ENCODE results near the gene IL10RA.

IL10RA gene

DNA sequence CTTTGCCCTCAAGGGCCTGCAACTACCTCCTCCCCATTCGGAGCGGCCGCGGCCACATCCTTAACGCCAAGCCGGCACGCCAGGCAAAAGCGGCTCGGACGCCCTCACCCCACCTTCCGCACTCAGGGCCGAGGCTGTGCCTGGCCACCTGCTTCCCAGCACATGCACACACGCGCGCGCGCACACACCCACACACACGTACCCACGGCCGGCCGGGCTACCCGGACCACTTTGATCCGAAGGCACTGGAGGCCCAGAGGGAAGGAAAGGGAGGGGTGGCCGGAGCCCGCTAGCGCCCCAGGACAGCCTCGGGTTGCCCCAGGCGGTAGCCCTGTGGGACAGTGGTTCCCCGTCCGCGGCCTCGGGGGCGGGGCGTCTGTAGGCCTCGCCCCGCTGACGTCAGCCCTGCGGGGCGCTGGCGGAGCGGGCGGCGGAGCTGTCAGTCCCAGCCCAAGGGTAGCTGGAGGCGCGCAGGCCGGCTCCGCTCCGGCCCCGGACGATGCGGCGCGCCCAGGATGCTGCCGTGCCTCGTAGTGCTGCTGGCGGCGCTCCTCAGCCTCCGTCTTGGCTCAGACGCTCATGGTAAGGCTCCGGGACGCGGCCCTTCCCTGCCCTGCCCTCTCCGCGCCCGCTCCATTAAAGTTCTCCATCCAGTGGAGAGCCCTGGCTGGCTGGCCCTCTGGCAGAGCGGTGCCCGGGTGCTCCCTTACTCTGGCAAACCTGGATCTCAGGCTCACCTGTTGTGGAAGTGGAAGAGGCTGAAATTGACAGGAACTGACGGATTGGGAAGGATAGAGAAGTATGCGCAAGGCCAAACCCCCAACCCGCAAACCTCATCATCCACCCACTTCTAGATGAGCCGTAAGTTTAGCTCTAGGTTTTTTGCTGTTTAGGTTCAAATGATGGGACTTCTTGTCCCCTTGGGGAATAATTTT, at the start of gene IL10RA:
IL10RA (plus strand) TSS at position 442 of the 935 bp plus-strand sequence; CDS start at position 516, 74 bp downstream.
- Histone ChIP-seq H3K4me1 (ENCODE audit: control insufficient read depth in 1 of 2, insufficient read depth in 2 of 2, low read length in 2 of 2) (peaks cover 0 to 18% of the 10 kb centered on the region in 2 donors), H3K9me3 (ENCODE audit: control insufficient read depth in 1 of 2, low read length in 2 of 2) (no peaks in the 10 kb centered on the region), H3K27me3 (ENCODE audit: control insufficient read depth in 1 of 2, insufficient read depth in 2 of 2, low read length in 2 of 2) (peaks cover 5 to 9% of the 10 kb centered on the region in 2 donors), H3K9ac (ENCODE audit: low read depth in 1 of 2, low read length in 2 of 2) (peak within 1 kb of the TSS; percentile 73 to 81), H3K4me3 (ENCODE audit: low read depth in 1 of 2, low read length in 2 of 2) (peak within 1 kb of the TSS; percentile 74 to 79), H3K27ac (ENCODE audit: low read depth, low read length) (peak within 1 kb of the TSS; percentile 75), H3K36me3 (ENCODE audit: control insufficient read depth in 1 of 2, insufficient read depth in 2 of 2, low read length in 2 of 2) (peaks cover 0 to 3% of the 10 kb centered on the region in 2 donors)

- H3K27ac ChIP-seq (ENCODE audit: low read depth, low read length) = no peak overlapping the region
- H3K36me3 ChIP-seq (ENCODE audit: control insufficient read depth in 1 of 2, insufficient read depth in 2 of 2, low read length in 2 of 2) = no peaks in the 10 kb centered on the region
- no peaks in the 10 kb centered on the region for H3K27me3 ChIP-seq (ENCODE audit: control insufficient read depth in 1 of 2, insufficient read depth in 2 of 2, low read length in 2 of 2)
- H3K9ac ChIP-seq (ENCODE audit: low read depth in 1 of 2, low read length in 2 of 2) = no peak overlapping the region
- no peaks in the 10 kb centered on the region for H3K9me3 ChIP-seq (ENCODE audit: control insufficient read depth in 1 of 2, low read length in 2 of 2)
- peaks cover 0 to 3% of the 10 kb centered on the region in 2 donors for H3K4me1 ChIP-seq (ENCODE audit: control insufficient read depth in 1 of 2, insufficient read depth in 2 of 2, low read length in 2 of 2)
- no peak overlapping the region for H3K4me3 ChIP-seq (ENCODE audit: low read depth in 1 of 2, low read length in 2 of 2)
These were observed 49.2 kb upstream of the IL10RA start for GRCh38 chr11:117936973-117937372.

GRCh38 chr11:117940736-117941135, 45.5 kb upstream of the IL10RA start:
- Histone ChIP-seq H3K9ac (ENCODE audit: low read depth in 1 of 2, low read length in 2 of 2) (no peak overlapping the region), H3K4me3 (ENCODE audit: low read depth in 1 of 2, low read length in 2 of 2) (no peak overlapping the region), H3K27me3 (ENCODE audit: control insufficient read depth in 1 of 2, insufficient read depth in 2 of 2, low read length in 2 of 2) (no peaks in the 10 kb centered on the region), H3K9me3 (ENCODE audit: control insufficient read depth in 1 of 2, low read length in 2 of 2) (no peaks in the 10 kb centered on the region), H3K4me1 (ENCODE audit: control insufficient read depth in 1 of 2, insufficient read depth in 2 of 2, low read length in 2 of 2) (peaks cover 0 to 3% of the 10 kb centered on the region in 2 donors), H3K27ac (ENCODE audit: low read depth, low read length) (no peak overlapping the region), H3K36me3 (ENCODE audit: control insufficient read depth in 1 of 2, insufficient read depth in 2 of 2, low read length in 2 of 2) (no peaks in the 10 kb centered on the region)

- Histone ChIP-seq H3K27me3 (ENCODE audit: control insufficient read depth in 1 of 2, insufficient read depth in 2 of 2, low read length in 2 of 2) (no peaks in the 10 kb centered on the region), H3K4me3 (ENCODE audit: low read depth in 1 of 2, low read length in 2 of 2) (no peak overlapping the region), H3K36me3 (ENCODE audit: control insufficient read depth in 1 of 2, insufficient read depth in 2 of 2, low read length in 2 of 2) (no peaks in the 10 kb centered on the region), H3K27ac (ENCODE audit: low read depth, low read length) (no peak overlapping the region), H3K9ac (ENCODE audit: low read depth in 1 of 2, low read length in 2 of 2) (no peak overlapping the region), H3K9me3 (ENCODE audit: control insufficient read depth in 1 of 2, low read length in 2 of 2) (no peaks in the 10 kb centered on the region), H3K4me1 (ENCODE audit: control insufficient read depth in 1 of 2, insufficient read depth in 2 of 2, low read length in 2 of 2) (peaks cover 0 to 3% of the 10 kb centered on the region in 2 donors)
These were observed 45.0 kb upstream of the IL10RA start for GRCh38 chr11:117941163-117941707.

DNA sequence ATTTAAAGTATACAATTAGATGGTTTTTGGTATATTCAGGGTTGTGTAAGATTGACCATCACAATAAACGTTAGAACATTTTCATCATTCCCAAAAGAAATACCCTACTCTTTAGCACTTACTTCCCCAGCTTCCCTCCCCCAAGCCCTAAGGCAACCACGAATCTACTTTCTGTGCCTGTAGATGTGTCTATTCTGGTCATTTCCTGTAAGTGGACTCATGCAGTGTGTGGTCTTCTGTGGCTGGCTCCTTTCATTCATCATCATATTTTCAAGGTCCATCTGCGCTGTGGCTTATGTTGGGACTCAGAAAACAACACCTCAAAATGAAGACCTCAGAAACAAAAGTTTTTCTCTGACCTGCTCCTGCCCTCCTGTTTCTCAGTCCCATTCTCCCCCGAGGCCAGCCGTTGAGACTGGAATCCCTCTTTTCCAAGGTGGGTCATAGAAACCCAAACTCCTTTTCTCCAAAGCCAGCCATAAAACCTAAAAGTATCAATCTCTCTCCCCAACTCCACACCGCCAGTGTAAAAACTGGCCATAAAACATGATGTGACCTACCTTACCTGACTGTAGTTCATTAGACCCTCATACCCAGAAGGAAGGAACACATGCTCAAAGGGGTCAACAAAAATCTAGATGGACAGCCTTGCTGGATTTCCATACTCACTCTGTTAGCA, 44.1 kb upstream of the IL10RA start:
- Histone ChIP-seq H3K9ac (ENCODE audit: low read depth in 1 of 2, low read length in 2 of 2) (no peak overlapping the region), H3K36me3 (ENCODE audit: control insufficient read depth in 1 of 2, insufficient read depth in 2 of 2, low read length in 2 of 2) (no peaks in the 10 kb centered on the region), H3K27me3 (ENCODE audit: control insufficient read depth in 1 of 2, insufficient read depth in 2 of 2, low read length in 2 of 2) (no peaks in the 10 kb centered on the region), H3K9me3 (ENCODE audit: control insufficient read depth in 1 of 2, low read length in 2 of 2) (no peaks in the 10 kb centered on the region), H3K4me3 (ENCODE audit: low read depth in 1 of 2, low read length in 2 of 2) (no peak overlapping the region), H3K4me1 (ENCODE audit: control insufficient read depth in 1 of 2, insufficient read depth in 2 of 2, low read length in 2 of 2) (peaks cover 0 to 6% of the 10 kb centered on the region in 2 donors), H3K27ac (ENCODE audit: low read depth, low read length) (no peak overlapping the region)

DNA sequence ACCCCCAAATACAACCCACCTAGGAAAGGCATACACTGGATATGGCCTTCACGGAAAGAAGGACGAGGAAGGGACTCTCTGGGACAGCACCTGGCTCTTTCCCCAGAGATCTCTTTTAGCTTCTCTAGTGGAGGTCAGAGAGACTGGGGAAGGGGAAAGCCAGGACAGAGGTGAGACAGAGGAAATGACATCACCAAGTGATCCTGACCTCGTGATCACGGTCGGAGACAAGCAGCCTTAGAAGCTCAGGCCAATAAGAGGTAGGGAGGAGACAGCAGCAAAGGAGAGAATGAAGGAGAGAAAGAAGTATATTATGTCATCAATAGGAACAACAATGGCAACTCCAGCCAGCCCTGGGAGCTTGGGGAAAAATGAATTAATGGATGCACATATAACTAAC, 41.6 kb upstream of the IL10RA start:
- Histone ChIP-seq H3K9ac (ENCODE audit: low read depth in 1 of 2, low read length in 2 of 2) (no peak overlapping the region), H3K9me3 (ENCODE audit: control insufficient read depth in 1 of 2, low read length in 2 of 2) (no peaks in the 10 kb centered on the region), H3K36me3 (ENCODE audit: control insufficient read depth in 1 of 2, insufficient read depth in 2 of 2, low read length in 2 of 2) (no peaks in the 10 kb centered on the region), H3K27me3 (ENCODE audit: control insufficient read depth in 1 of 2, insufficient read depth in 2 of 2, low read length in 2 of 2) (no peaks in the 10 kb centered on the region), H3K27ac (ENCODE audit: low read depth, low read length) (no peak overlapping the region), H3K4me1 (ENCODE audit: control insufficient read depth in 1 of 2, insufficient read depth in 2 of 2, low read length in 2 of 2) (peaks cover 0 to 3% of the 10 kb centered on the region in 2 donors), H3K4me3 (ENCODE audit: low read depth in 1 of 2, low read length in 2 of 2) (no peak overlapping the region)

GRCh38 chr11:117945047-117945810, 41.0 kb upstream of the IL10RA start:
- Histone ChIP-seq H3K4me1 (ENCODE audit: control insufficient read depth in 1 of 2, insufficient read depth in 2 of 2, low read length in 2 of 2) (peaks cover 0 to 3% of the 10 kb centered on the region in 2 donors), H3K27ac (ENCODE audit: low read depth, low read length) (no peak overlapping the region), H3K9ac (ENCODE audit: low read depth in 1 of 2, low read length in 2 of 2) (no peak overlapping the region), H3K27me3 (ENCODE audit: control insufficient read depth in 1 of 2, insufficient read depth in 2 of 2, low read length in 2 of 2) (no peaks in the 10 kb centered on the region), H3K4me3 (ENCODE audit: low read depth in 1 of 2, low read length in 2 of 2) (no peak overlapping the region), H3K36me3 (ENCODE audit: control insufficient read depth in 1 of 2, insufficient read depth in 2 of 2, low read length in 2 of 2) (no peaks in the 10 kb centered on the region), H3K9me3 (ENCODE audit: control insufficient read depth in 1 of 2, low read length in 2 of 2) (no peaks in the 10 kb centered on the region)

- H3K4me3 ChIP-seq (ENCODE audit: low read depth in 1 of 2, low read length in 2 of 2) = no peak overlapping the region
- no peaks in the 10 kb centered on the region for H3K9me3 ChIP-seq (ENCODE audit: control insufficient read depth in 1 of 2, low read length in 2 of 2)
- no peak overlapping the region for H3K9ac ChIP-seq (ENCODE audit: low read depth in 1 of 2, low read length in 2 of 2)
- H3K4me1 ChIP-seq (ENCODE audit: control insufficient read depth in 1 of 2, insufficient read depth in 2 of 2, low read length in 2 of 2) = peaks cover 7 to 11% of the 10 kb centered on the region in 2 donors
- no peaks in the 10 kb centered on the region for H3K27me3 ChIP-seq (ENCODE audit: control insufficient read depth in 1 of 2, insufficient read depth in 2 of 2, low read length in 2 of 2)
- no peaks in the 10 kb centered on the region for H3K36me3 ChIP-seq (ENCODE audit: control insufficient read depth in 1 of 2, insufficient read depth in 2 of 2, low read length in 2 of 2)
- no peak overlapping the region for H3K27ac ChIP-seq (ENCODE audit: low read depth, low read length)
These were observed 39.9 kb upstream of the IL10RA start for GRCh38 chr11:117946156-117946841.

GRCh38 chr11:117946842-117947526, 39.2 kb upstream of the IL10RA start:
- Histone ChIP-seq H3K9me3 (ENCODE audit: control insufficient read depth in 1 of 2, low read length in 2 of 2) (no peaks in the 10 kb centered on the region), H3K36me3 (ENCODE audit: control insufficient read depth in 1 of 2, insufficient read depth in 2 of 2, low read length in 2 of 2) (no peaks in the 10 kb centered on the region), H3K4me1 (ENCODE audit: control insufficient read depth in 1 of 2, insufficient read depth in 2 of 2, low read length in 2 of 2) (peaks cover 14 to 18% of the 10 kb centered on the region in 2 donors), H3K27me3 (ENCODE audit: control insufficient read depth in 1 of 2, insufficient read depth in 2 of 2, low read length in 2 of 2) (no peaks in the 10 kb centered on the region), H3K4me3 (ENCODE audit: low read depth in 1 of 2, low read length in 2 of 2) (no peak overlapping the region), H3K27ac (ENCODE audit: low read depth, low read length) (no peak overlapping the region), H3K9ac (ENCODE audit: low read depth in 1 of 2, low read length in 2 of 2) (no peak overlapping the region)
